ENCODE data around the gene RUNDC3A. TPM values are rescaled to one million over a fixed set of nuclear protein-coding genes. Genes with fewer than 3 reads are reported as not detected.
"Not testable (repeated sequence)": the region's sequence is repeated elsewhere in the genome, so short reads cannot be mapped to it uniquely, and the experiment has no call there.

The RUNDC3A gene
- total and polyA plus RNA-seq, 8 donors, result 0.43 to 40.8 (median 4.5) TPM; not detected in 1

DNA sequence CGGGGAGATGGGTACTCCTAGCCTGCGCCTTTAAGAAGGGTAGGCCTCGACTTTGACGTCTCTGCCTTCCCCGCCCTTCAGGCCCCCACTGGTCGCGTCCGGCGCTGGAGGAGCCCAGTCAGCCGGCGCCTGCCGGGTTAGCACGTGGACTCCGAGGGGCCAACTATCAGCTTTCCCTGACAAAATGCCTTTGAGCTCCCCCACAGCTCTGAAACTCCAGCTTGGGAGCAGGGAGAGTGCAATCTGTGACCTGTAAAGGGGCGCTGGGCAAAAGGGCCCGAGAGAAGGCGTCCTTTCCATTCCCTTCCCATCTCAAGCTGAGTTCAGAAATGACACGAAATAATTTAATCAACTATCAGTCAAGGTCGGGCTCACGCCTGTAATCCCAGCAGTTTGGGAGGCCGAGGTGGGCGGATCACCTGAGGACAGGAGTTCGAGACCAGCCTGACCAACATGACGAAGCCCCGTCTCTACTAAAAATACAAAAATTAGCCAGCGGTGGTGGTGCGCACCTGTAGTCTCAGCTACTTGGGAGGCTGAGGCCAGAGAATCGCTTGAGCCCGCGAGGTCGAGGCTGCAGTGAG is 18.6 kb downstream of the RUNDC3A start:
- TF ChIP-seq EP300 (IDR thresholded peaks at IDR 0.05), result no peak
- peak in 1 of 7 experiments; percentile 9 for TF ChIP-seq CTCF (IDR thresholded peaks at IDR 0.05)
- TF ChIP-seq POLR2AphosphoS5 (IDR thresholded peaks at IDR 0.05), result peak; percentile 57 to 92 (median 78)
- Histone ChIP-seq H3K4me1 (peaks cover 18 to 52% (median 42%) of the 10 kb centered on the region in 4 donors), H3K27ac (peak overlapping the region in 4 of 5 donors; percentile 90 to 97 (median 94)), H3K4me3 (peak overlapping the region; percentile 96 to 99 (median 98)), H3K36me3 (peaks cover 4 to 7% (median 6%) of the 10 kb centered on the region in 4 donors), H3K27me3 (no peaks in the 10 kb centered on the region), H3K9me3 (no peaks in the 10 kb centered on the region)
- 21 to 49% (median 27%) methylated on average over 17 to 31 of the region's 31 CpGs for whole genome bisulfite sequencing, 5 donors
- DNase-seq, result peak; percentile 97 to 99
- intact Hi-C loops (cut with DNase I; ENCODE audit: low total_unique reads), result no loop called here

DNA sequence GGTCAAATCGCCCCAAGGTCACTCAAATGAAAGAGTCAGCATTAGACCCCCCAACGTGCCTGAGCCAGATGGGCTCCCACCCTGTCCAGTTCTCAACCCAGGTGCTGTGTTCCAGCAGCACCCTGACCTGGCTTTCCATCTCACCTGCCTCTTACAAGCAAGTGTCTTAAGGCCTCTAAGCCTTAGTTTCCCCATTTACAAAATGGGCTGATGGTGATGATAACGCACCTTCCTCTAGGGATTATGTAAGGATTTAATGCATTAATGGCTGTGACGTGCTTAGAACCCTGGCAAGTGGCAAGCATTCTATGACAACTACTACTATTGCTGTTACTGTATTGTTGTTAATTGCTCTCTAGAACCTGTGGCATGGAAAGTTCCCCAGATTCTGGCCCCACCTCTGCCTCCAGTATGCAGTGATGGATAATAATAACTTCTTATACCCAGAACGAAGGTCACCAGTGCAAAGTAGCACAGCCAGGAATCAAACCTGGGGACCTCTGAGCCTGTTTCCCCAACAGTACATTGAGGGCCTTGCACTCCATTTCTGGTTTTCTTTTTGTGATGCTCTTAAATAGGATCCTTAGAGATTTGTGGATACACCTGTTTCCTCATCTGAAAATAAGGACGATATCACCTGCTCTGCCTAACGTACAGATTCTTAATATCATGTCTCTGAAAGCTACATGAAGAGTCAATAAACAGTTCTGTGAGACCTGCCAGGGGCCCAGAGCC is 19.5 kb downstream of the RUNDC3A start:
- Histone ChIP-seq H3K4me1 (peaks cover 17 to 47% (median 42%) of the 10 kb centered on the region in 4 donors), H3K9me3 (no peaks in the 10 kb centered on the region), H3K4me3 (no peak overlapping the region), H3K36me3 (no peaks in the 10 kb centered on the region), H3K27me3 (no peaks in the 10 kb centered on the region), H3K27ac (no peak overlapping the region)
- WGBS, 5 donors, result 72 to 76% (median 73%) methylated on average over 6 to 7 of the region's 7 CpGs
- intact Hi-C loops (cut with DNase I; ENCODE audit: low total_unique reads), result no loop called here
- no peak for DNase-seq
- TF ChIP-seq CTCF (IDR thresholded peaks at IDR 0.05), result no peak
- no peak for TF ChIP-seq POLR2AphosphoS5 (IDR thresholded peaks at IDR 0.05)
- no peak for TF ChIP-seq POLR2A (IDR thresholded peaks at IDR 0.05)
- no peak for TF ChIP-seq EP300 (IDR thresholded peaks at IDR 0.05)

GRCh38 chr17:44329516-44329915 is 21.1 kb downstream of the RUNDC3A start:
- intact Hi-C loops (cut with DNase I; ENCODE audit: low total_unique reads); H3K36me3 ChIP-seq; H3K4me3 ChIP-seq; DNase-seq; H3K27ac ChIP-seq; H3K9me3 ChIP-seq; H3K27me3 ChIP-seq: not testable (repeated sequence)
- H3K4me1 ChIP-seq, result peaks cover 5 to 39% (median 27%) of the 10 kb centered on the region in 4 donors
- WGBS, 5 donors, result 84 to 92% (median 86%) methylated on average over 7 of the region's 7 CpGs

DNA sequence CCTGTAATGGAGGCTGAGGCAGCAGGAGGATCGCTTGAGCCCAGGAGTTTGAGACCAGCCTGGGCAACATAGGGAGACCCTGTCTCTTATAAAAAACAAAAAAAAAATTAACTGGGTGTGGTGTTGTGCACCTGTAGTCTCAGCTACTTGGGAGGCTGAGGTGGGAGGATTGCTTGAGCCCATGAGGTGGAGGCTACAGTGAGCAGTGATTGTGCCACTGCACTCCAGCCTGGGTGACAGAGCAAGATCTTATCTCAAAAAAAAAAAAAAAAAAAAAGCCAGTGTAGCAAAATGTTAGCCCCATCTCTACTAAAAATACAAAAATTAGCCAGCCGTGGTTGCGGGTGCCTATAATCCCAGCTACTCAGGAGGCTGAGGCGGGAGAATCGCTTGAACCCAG is 21.9 kb downstream of the RUNDC3A start:
- H3K4me3 ChIP-seq; H3K9me3 ChIP-seq; H3K27me3 ChIP-seq; DNase-seq; H3K36me3 ChIP-seq; intact Hi-C loops (cut with DNase I; ENCODE audit: low total_unique reads); H3K27ac ChIP-seq: not testable (repeated sequence)
- WGBS, 5 donors, result 83 to 98% (median 91%) methylated on average over 5 of the region's 5 CpGs
- peaks cover 5 to 44% (median 27%) of the 10 kb centered on the region in 4 donors for H3K4me1 ChIP-seq

GRCh38 chr17:44331249-44331760 is 22.9 kb downstream of the RUNDC3A start:
- 2 to 4% (median 3%) methylated on average over 7 of the region's 7 CpGs for WGBS, 5 donors
- DNase-seq, result peak; percentile 80 to 90
- H3K9me3 ChIP-seq, result no peaks in the 10 kb centered on the region
- H3K4me1 ChIP-seq, result peaks cover 5 to 35% (median 18%) of the 10 kb centered on the region in 4 donors
- no peaks in the 10 kb centered on the region for H3K36me3 ChIP-seq
- no peak overlapping the region for H3K4me3 ChIP-seq
- H3K27me3 ChIP-seq, result peaks cover 0 to 7% (median 0%) of the 10 kb centered on the region in 3 donors
- H3K27ac ChIP-seq, result no peak overlapping the region
- no peak for TF ChIP-seq EP300 (IDR thresholded peaks at IDR 0.05)
- peak in 5 of 7 experiments; percentile 64 to 85 (median 75) for TF ChIP-seq CTCF (IDR thresholded peaks at IDR 0.05)
- TF ChIP-seq POLR2AphosphoS5 (IDR thresholded peaks at IDR 0.05), result peak in 2 of 3 donors; percentile 13 to 34
- no peak for TF ChIP-seq POLR2A (IDR thresholded peaks at IDR 0.05)
- intact Hi-C loops (cut with DNase I; ENCODE audit: low total_unique reads), result no loop called here
